ENCODE measurements around the gene GARIN3.

DNA sequence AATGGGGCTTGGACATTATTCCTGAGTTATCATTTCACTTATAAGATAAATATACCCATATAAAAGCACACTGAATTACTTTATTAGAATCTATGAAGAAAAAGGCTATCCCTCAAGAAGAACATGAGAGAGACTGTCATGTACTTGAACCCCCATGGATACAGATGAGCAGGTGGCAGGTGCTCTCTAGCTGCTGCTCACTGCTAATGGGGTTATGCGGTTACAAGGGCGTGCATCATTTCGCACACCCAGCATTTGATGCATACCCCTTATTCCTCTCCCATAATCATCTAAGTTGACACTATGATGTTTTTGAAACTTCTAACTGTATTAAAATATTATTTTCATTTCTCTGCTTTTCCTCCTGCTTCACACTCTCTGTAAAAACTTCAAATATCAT, 31.0 kb upstream of the GARIN3 start:
- no peak for TF ChIP-seq EZH2 (IDR thresholded peaks at IDR 0.05; ENCODE audit: borderline replicate concordance, low read length)
- TF ChIP-seq, protein P1, sequence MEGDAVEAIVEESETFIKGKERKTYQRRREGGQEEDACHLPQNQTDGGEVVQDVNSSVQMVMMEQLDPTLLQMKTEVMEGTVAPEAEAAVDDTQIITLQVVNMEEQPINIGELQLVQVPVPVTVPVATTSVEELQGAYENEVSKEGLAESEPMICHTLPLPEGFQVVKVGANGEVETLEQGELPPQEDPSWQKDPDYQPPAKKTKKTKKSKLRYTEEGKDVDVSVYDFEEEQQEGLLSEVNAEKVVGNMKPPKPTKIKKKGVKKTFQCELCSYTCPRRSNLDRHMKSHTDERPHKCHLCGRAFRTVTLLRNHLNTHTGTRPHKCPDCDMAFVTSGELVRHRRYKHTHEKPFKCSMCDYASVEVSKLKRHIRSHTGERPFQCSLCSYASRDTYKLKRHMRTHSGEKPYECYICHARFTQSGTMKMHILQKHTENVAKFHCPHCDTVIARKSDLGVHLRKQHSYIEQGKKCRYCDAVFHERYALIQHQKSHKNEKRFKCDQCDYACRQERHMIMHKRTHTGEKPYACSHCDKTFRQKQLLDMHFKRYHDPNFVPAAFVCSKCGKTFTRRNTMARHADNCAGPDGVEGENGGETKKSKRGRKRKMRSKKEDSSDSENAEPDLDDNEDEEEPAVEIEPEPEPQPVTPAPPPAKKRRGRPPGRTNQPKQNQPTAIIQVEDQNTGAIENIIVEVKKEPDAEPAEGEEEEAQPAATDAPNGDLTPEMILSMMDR (IDR thresholded peaks at IDR 0.05; ENCODE audit: low read length): no peak
